Skeletal muscle satellite cell (primary cell): ENCODE data around the gene CD22.

Experiments used
- H3K27me3 ChIP-seq: 2 replicates; pipeline ENCODE4 v1.7.0; 2013; ENCODE audit warnings: low read length; ENCODE audit not compliant: control insufficient read depth, insufficient read depth
- H3K36me3 ChIP-seq: 2 replicates; pipeline ENCODE4 v1.7.0; 2013; ENCODE audit warnings: mild to moderate bottlenecking, control low read depth, low read length; ENCODE audit not compliant: insufficient read depth
- H3K4me1 ChIP-seq: 2 replicates; pipeline ENCODE4 v1.7.0; 2013; ENCODE audit warnings: low read length; ENCODE audit not compliant: control insufficient read depth, insufficient read depth
- H3K4me2 ChIP-seq: 2 replicates; pipeline ENCODE4 v1.7.0; 2013; ENCODE audit warnings: mild to moderate bottlenecking, low read length
- H3K4me3 ChIP-seq: 2 replicates; pipeline ENCODE4 v1.7.0; 2013; ENCODE audit warnings: low read length
- H3K9ac ChIP-seq: 2 replicates; pipeline ENCODE4 v1.7.0; 2013; ENCODE audit warnings: mild to moderate bottlenecking, low read depth, low read length, moderate library complexity
- H3K9me3 ChIP-seq: replicated peaks from 2 replicates; pipeline ENCODE4 v1.7.0; 2013; ENCODE audit warnings: mild to moderate bottlenecking, control low read depth, low read length

The CD22 gene

GRCh38 chr19:35297515-35297848 is 31.5 kb upstream of the CD22 start:
- H3K4me2 ChIP-seq = no peak overlapping the region
- H3K4me1 ChIP-seq = no peaks in the 10 kb centered on the region
- H3K9ac ChIP-seq = no peak overlapping the region
- H3K4me3 ChIP-seq = no peak overlapping the region
- no peaks in the 10 kb centered on the region for H3K36me3 ChIP-seq
- no peaks in the 10 kb centered on the region for H3K9me3 ChIP-seq
- H3K27me3 ChIP-seq = peaks cover 45% of the 10 kb centered on the region

GRCh38 chr19:35297922-35298321 is 31.1 kb upstream of the CD22 start:
- Histone ChIP-seq H3K9me3 (no peaks in the 10 kb centered on the region), H3K9ac (no peak overlapping the region), H3K4me3 (no peak overlapping the region), H3K36me3 (no peaks in the 10 kb centered on the region), H3K27me3 (peaks cover 42% of the 10 kb centered on the region), H3K4me1 (no peaks in the 10 kb centered on the region), H3K4me2 (no peak overlapping the region)

- Histone ChIP-seq H3K27me3 (peaks cover 40% of the 10 kb centered on the region), H3K4me3 (no peak overlapping the region), H3K4me1 (no peaks in the 10 kb centered on the region), H3K36me3 (no peaks in the 10 kb centered on the region), H3K9ac (no peak overlapping the region), H3K4me2 (no peak overlapping the region), H3K9me3 (no peaks in the 10 kb centered on the region)
Observed at GRCh38 chr19:35298561-35298972, 30.4 kb upstream of the CD22 start.

- Histone ChIP-seq H3K4me3 (no peak overlapping the region), H3K27me3 (peaks cover 29% of the 10 kb centered on the region), H3K9ac (no peak overlapping the region), H3K36me3 (no peaks in the 10 kb centered on the region), H3K4me1 (no peaks in the 10 kb centered on the region), H3K4me2 (no peak overlapping the region), H3K9me3 (no peaks in the 10 kb centered on the region)
Observed at GRCh38 chr19:35299523-35300338, 29.3 kb upstream of the CD22 start.

GRCh38 chr19:35300339-35300649 is 28.7 kb upstream of the CD22 start:
- no peak overlapping the region for H3K4me2 ChIP-seq
- H3K27me3 ChIP-seq = peaks cover 24% of the 10 kb centered on the region
- no peaks in the 10 kb centered on the region for H3K9me3 ChIP-seq
- H3K4me3 ChIP-seq = no peak overlapping the region
- no peak overlapping the region for H3K9ac ChIP-seq
- H3K36me3 ChIP-seq = no peaks in the 10 kb centered on the region
- no peaks in the 10 kb centered on the region for H3K4me1 ChIP-seq

GRCh38 chr19:35301961-35302360 is 27.0 kb upstream of the CD22 start:
- no peaks in the 10 kb centered on the region for H3K4me1 ChIP-seq
- no peak overlapping the region for H3K9ac ChIP-seq
- H3K4me2 ChIP-seq = no peak overlapping the region

GRCh38 chr19:35302446-35302845 is 26.5 kb upstream of the CD22 start:
- Histone ChIP-seq H3K36me3 (no peaks in the 10 kb centered on the region), H3K27me3 (peaks cover 19% of the 10 kb centered on the region), H3K9ac (no peak overlapping the region), H3K4me2 (no peak overlapping the region), H3K4me3 (no peak overlapping the region), H3K9me3 (no peaks in the 10 kb centered on the region), H3K4me1 (no peaks in the 10 kb centered on the region)

More at GRCh38 chr19:35301961-35302360, 27.0 kb upstream of the CD22 start:
- Histone ChIP-seq H3K9me3 (no peaks in the 10 kb centered on the region), H3K27me3 (peaks cover 16% of the 10 kb centered on the region), H3K36me3 (no peaks in the 10 kb centered on the region), H3K4me3 (no peak overlapping the region)

- no peaks in the 10 kb centered on the region for H3K4me1 ChIP-seq
- no peak overlapping the region for H3K4me3 ChIP-seq
- H3K9ac ChIP-seq = no peak overlapping the region
- no peak overlapping the region for H3K4me2 ChIP-seq
- H3K27me3 ChIP-seq = peaks cover 19% of the 10 kb centered on the region
- no peaks in the 10 kb centered on the region for H3K9me3 ChIP-seq
- no peaks in the 10 kb centered on the region for H3K36me3 ChIP-seq
Observed at GRCh38 chr19:35303357-35303915, 25.6 kb upstream of the CD22 start.

GRCh38 chr19:35304036-35304435 is 25.0 kb upstream of the CD22 start:
- Histone ChIP-seq H3K4me2 (no peak overlapping the region), H3K27me3 (peaks cover 24% of the 10 kb centered on the region), H3K4me1 (no peaks in the 10 kb centered on the region), H3K9me3 (no peaks in the 10 kb centered on the region), H3K9ac (no peak overlapping the region), H3K36me3 (no peaks in the 10 kb centered on the region), H3K4me3 (no peak overlapping the region)

GRCh38 chr19:35305181-35305580 is 23.8 kb upstream of the CD22 start:
- no peaks in the 10 kb centered on the region for H3K9me3 ChIP-seq
- H3K4me1 ChIP-seq = no peaks in the 10 kb centered on the region
- H3K27me3 ChIP-seq = peaks cover 28% of the 10 kb centered on the region
- no peak overlapping the region for H3K4me2 ChIP-seq
- no peaks in the 10 kb centered on the region for H3K36me3 ChIP-seq
- no peak overlapping the region for H3K4me3 ChIP-seq
- H3K9ac ChIP-seq = no peak overlapping the region

- peaks cover 30% of the 10 kb centered on the region for H3K27me3 ChIP-seq
- H3K4me2 ChIP-seq = no peak overlapping the region
- H3K9me3 ChIP-seq = no peaks in the 10 kb centered on the region
- no peak overlapping the region for H3K9ac ChIP-seq
- no peaks in the 10 kb centered on the region for H3K36me3 ChIP-seq
- H3K4me1 ChIP-seq = no peaks in the 10 kb centered on the region
- H3K4me3 ChIP-seq = no peak overlapping the region
Observed at GRCh38 chr19:35306473-35307246, 22.3 kb upstream of the CD22 start.
